ENCODE data around the gene PRICKLE2.

GRCh38 chr3:64082961-64083541 lies 142.2 kb downstream of the PRICKLE2 start:
- TF ChIP-seq POLR2A (IDR thresholded peaks at IDR 0.05) (no peak), CTCF (IDR thresholded peaks at IDR 0.05) (no peak)
